GM19099 (cell line): ENCODE measurements around the gene GCGR.

Source experiments
- POLR2A ChIP-seq: IDR thresholded peaks from 3 replicates; pipeline ENCODE4 v1.6.1; 2011; ENCODE audit warnings: low read depth; ENCODE audit not compliant: insufficient read length; ENCODE audit errors: extremely low read depth

The GCGR gene

DNA sequence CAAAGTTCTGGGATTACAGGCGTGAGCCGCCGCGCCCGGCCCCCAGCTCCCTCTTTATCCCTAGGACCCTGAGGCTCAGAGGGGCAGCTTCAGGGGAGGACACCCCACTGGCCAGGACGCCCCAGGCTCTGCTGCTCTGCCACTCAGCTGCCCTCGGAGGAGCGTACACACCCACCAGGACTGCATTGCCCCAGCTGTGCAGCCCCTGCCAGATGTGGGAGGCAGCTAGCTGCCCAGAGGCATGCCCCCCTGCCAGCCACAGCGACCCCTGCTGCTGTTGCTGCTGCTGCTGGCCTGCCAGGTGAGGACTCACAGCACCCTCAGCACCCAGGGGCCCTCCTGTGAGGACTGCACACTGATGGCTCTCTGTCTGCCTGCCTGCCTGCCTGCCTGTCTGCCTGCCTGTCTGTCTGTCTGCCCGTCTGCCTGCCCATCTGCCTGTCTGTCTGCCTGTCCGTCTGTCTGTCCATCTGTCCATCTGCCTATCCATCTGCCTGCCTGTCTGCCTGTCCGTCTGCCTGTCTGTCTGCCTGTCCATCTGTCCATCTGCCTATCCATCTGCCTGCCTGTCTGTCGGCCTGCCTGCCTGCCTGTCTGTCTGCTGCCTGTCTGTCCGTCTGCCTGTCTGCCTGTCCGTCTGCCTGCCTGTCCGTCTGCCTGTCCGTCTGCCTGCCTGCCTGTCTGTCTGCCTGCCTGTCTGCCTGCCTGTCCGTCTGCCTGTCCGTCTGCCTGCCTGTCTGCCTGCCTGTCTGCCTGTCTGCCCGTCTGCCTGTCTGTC is 5.0 kb downstream of the GCGR start:
- no peak for TF ChIP-seq POLR2A

DNA sequence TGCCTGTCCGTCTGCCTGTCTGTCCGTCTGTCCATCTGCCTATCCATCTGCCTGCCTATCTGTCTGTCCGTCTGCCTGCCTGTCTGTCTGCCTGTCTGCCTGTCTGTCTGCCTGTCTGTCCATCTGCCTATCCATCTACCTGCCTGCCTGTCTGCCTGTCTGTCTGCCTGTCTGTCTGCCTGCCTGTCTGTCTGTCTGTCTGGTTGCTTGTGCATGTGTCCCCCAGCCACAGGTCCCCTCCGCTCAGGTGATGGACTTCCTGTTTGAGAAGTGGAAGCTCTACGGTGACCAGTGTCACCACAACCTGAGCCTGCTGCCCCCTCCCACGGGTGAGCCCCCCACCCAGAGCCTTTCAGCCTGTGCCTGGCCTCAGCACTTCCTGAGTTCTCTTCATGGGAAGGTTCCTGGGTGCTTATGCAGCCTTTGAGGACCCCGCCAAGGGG is 5.6 kb downstream of the GCGR start:
- no peak for TF ChIP-seq POLR2A

DNA sequence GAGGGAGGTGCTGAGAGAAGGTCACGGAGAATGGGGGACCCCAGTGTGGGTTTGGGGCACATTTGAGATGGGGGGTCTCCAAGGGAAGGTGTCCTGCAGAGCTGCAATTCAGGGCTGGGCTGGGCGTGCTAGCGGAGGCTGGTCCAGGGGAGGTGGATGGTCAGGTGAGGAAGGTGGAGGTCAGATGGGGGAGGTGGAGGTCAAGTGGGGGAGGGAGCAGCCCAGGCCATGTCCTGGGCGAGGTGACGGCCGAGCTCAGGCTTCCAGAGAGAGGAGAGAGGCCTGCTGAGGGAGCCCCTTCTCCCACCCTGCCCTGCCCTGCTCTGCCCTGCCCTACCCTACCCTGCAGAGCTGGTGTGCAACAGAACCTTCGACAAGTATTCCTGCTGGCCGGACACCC is 6.5 kb downstream of the GCGR start:
- no peak for TF ChIP-seq POLR2A

DNA sequence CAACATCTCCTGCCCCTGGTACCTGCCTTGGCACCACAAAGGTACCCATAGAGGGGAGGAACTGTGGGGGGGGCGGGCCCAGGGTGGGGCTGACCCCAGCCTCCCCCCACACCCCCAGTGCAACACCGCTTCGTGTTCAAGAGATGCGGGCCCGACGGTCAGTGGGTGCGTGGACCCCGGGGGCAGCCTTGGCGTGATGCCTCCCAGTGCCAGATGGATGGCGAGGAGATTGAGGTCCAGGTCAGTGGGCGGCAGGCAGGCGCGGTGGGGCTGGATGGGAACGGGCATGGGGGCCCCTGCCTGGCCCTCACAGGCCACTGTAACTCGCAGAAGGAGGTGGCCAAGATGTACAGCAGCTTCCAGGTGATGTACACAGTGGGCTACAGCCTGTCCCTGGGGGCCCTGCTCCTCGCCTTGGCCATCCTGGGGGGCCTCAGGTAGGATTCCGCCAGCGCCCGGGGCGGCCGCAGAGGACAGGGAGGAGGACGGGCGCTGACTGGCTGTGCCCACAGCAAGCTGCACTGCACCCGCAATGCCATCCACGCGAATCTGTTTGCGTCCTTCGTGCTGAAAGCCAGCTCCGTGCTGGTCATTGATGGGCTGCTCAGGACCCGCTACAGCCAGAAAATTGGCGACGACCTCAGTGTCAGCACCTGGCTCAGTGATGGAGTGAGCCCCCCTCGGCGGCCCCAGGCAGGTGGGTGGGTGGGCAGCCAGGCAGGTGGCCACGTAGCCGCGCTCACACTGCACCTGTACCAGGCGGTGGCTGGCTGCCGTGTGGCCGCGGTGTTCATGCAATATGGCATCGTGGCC is 7.1 kb downstream of the GCGR start:
- no peak for TF ChIP-seq POLR2A

DNA sequence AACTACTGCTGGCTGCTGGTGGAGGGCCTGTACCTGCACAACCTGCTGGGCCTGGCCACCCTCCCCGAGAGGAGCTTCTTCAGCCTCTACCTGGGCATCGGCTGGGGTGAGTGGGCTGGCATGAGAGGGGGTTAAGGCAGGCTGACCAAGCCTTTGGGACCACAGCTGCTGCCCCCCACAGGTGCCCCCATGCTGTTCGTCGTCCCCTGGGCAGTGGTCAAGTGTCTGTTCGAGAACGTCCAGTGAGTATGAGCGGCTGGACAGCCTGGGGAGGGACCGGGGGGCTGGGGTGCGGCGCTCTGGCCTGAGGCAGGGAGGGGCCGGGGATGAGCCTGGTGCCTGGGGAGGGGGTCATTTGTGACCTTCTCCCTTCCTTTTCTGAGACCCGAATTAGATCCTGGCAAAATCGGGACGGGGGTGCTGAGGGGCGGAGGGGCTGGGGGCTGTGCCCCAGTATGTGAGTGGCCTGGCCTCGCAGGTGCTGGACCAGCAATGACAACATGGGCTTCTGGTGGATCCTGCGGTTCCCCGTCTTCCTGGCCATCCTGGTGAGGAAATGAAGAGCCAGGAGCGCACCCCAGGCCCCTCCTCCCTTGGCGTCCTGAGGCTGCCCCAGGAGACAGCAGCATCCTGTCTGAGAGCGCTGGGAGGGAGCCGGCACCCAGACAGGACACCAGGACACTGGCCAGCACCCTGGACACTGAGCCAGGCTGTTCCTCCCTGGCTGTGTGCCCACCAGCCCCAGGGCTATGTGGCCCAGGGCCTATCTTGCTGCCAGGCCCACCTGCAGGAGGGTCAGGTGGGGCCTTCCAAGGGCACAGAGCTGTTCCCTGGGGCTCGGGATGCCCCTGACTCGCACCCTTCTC is 8.0 kb downstream of the GCGR start:
- no peak for TF ChIP-seq POLR2A

DNA sequence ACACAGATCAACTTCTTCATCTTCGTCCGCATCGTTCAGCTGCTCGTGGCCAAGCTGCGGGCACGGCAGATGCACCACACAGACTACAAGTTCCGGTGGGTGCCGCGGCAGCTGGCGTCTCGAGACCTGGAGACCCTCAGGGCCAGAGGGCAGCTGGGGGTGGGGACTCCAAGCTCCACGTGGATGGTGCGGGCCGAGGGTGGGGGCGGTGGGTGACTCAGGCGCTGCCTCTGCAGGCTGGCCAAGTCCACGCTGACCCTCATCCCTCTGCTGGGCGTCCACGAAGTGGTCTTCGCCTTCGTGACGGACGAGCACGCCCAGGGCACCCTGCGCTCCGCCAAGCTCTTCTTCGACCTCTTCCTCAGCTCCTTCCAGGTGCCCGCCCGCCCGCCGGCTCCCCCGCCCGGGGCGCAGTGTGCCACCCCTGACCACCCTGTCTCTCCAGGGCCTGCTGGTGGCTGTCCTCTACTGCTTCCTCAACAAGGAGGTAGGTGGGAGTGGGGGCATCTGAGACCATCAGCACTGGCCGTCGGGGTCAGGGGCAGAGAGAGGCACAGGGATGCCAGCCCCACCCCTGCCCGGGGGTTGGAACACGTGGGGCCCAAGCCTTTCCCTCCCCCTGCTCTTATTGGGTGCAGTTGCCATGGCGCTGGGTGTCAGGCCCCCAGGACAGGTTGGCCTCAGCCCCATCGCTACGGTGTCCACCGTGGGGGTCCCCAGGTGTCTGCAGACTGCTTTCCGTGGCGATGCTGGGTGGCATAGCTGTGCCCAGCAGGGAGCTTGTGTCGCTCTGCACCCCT is 8.8 kb downstream of the GCGR start:
- TF ChIP-seq POLR2A = no peak

DNA sequence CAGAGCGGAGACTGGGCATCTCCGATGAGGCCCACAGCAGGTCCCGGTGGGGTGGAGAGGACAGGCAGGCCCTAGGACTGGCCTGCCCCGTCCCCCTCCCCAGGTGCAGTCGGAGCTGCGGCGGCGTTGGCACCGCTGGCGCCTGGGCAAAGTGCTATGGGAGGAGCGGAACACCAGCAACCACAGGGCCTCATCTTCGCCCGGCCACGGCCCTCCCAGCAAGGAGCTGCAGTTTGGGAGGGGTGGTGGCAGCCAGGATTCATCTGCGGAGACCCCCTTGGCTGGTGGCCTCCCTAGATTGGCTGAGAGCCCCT is 9.4 kb downstream of the GCGR start:
- TF ChIP-seq POLR2A = no peak

DNA sequence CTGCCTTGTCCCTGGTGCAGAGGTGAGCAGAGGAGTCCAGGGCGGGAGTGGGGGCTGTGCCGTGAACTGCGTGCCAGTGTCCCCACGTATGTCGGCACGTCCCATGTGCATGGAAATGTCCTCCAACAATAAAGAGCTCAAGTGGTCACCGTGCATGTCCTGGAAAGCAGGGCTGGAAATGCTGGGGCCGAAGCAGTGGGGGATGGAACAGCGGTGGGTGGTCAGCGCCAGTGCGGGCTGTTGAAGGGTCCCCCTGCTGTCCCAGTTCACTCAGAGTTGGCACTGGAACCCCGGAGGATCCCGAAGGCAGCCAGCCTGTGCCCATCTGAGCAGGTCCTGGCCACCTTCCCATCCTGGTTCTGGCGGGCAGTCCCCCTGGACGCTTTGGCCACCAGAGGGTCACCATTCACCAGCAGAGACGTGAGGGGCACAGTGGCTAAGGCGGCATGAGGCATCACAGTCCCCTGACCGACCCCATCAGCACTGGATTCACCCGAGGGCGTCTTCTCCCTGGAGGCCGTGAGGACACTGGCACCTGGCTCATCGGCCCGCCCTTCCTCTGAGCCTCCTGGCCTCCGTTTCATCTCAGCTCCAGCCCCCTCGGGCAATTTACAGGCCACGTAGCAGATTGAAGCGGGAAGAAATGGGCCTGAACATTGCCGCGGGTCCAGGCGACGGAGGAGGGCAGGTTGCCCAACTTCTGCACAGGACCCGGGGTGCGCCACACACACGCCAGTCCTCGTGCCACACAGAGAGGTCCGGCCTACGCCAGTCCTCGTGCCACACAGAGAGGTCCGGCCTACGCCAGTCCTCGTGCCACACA is 10.1 kb downstream of the GCGR start:
- no peak for TF ChIP-seq POLR2A

DNA sequence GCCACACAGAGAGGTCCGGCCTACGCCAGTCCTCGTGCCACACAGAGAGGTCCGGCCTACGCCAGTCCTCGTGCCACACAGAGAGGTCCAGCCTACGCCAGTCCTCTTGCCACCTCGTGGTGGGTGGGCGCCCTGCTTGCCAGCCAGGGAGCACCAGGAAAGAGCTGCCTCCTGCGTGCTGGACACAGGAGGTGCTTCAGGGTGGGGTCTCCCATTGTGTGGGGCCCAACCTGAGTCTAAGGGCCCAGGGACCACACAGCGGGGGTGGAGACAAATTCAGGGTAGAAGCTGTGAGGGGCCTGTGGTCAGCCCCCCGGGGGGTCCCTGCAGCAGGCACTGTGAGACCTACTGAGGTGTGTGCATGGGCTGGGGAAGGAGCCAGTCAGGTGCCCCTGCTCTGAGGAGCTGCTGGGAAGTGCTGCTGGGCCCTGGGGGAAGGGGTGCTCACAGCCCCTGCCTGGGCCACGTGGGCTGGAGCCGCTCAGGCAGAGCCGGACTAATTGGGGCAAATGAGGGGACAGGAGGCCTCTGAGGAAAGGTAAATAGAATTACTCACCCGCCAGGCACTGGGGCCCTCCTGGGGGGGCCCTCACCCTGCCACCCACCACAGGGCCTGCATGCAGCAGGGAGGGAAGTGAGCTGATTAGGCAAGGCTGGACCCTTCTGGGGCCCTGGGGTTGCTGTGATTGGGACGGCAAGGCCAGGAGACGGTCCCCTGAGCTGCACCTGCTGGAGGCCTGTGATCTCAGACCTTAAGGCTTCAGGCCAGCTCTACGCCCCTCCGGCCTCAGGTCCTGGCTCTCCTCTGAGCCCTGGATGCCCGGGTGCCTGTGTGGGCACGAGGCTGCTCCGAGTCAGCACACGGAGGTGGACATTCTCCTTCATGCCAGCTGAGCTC is 11.0 kb downstream of the GCGR start:
- no peak for TF ChIP-seq POLR2A

DNA sequence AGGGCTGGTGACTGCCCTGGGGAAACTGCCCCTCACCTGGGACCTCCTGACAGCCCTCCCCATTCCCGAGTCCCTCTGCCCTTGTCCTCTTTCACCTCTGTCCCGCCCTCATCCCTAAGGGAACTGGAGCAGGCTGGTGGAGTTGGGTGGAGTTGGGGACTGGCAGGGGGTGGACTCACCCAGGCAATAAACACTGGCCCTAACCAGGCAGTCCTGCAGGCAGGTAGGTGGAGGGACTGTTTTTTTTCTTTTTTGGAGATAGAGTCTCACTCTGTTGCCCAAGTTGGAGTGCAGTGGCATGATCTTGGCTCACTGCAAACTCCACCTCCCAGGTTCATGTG is 11.7 kb downstream of the GCGR start:
- TF ChIP-seq POLR2A = no peak

DNA sequence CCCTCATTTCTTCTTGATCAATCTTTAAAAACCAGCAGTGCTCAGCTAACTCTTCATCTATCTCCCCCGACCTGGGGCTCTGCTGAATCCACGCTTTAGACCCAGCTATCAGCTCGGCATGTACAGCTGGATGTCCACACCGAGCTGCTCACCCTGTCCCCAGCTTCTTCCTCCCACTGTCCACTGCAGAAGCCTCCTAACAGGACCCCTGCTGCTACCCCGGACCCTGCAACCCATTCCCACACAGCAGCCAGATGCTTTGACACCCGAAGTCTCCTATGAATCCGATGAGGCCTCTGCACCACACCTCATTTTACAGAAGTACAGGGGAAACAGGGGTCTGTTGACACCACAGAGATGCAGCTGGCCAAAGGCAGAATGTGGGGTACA is 13.8 kb downstream of the GCGR start:
- TF ChIP-seq POLR2A = no peak

DNA sequence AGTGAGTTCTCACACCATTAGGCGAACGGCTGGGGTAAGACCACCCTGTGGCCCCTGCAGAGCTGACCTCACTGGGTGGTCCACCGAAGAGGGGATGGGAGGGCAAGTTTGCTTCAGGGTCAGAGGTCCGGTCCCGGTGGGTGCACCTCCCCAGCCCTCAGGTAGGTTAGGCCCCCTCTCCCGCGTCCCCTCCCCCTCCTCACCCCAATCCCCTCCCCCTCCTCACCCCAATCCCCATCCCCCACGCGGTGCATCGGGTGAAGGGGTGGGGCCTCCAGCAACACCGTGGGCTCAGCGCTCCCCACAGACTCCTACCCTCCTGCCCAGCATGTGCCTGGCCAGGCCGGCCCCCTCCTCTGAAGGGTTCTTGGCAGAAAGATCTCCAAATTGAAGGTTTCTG is 15.8 kb downstream of the GCGR start:
- no peak for TF ChIP-seq POLR2A

DNA sequence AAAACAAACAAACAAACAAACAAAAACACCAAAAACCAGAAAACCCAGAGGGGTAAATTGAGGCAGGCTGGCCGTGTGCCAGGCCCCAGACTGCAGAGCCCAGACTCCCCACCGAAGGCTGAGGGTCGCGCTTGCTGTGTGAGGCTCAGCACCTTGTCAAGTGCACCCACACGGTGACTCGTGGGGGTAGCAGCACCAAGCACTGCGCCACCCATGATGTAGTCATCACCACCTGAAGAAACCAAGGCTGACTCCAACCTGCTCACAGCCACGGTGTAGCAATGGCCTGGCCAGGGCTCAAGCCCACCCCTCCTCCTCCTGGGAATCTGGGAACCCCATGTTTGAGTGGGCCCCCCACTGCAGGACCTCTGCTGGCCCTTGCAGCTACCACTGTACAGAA is 17.2 kb downstream of the GCGR start:
- TF ChIP-seq POLR2A = no peak

DNA sequence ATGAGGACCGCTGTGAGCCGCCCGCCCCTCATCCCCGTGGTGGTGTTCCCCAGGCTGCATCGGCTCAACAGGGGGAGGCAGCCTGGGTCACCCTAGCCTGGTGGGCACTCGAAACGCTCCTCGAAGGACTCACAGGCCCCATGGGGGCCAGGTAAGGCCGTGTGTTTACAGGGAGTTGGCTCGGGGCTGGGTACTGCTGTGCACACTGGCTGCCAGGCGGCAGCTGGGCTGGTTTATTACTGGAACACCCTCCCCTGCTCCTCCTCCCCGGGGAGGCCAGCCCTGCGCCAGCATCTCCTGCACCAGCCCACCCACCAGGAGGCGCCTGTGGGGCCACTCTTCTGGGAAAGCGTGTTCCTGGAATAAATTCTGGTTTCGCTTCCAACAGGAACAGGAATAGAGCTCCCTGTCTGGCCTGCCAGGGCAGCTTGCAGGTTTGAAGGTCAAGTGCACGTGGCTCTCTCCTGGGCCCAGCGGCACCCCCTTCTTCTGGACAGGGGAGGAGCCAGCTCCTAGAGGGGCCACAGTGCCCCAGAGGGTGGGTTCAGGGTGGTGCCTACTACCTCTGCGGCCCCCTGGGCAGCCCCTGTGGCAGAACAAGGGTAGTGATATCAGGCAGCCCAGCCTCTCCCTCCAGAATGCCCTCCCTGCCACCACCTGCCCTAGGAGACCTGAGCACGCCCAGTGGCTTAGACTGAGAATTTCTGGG is 17.8 kb downstream of the GCGR start:
- TF ChIP-seq POLR2A = no peak
